GM23248 (cell line): ENCODE results near the gene PLCL2.

Experiments used
- EZH2 ChIP-seq: fragments of 200-600 bp; sonication (generic); IDR thresholded peaks from 2 replicates; pipeline ENCODE4 v1.6.1; 2018; ENCODE audit warnings: antibody characterized with exemption, mild to moderate bottlenecking; ENCODE audit not compliant: insufficient read depth, poor library complexity, severe bottlenecking
- EZH2phosphoT487 ChIP-seq: fragments of 200-600 bp; sonication (generic); IDR thresholded peaks from 2 replicates; pipeline ENCODE4 v1.6.1; 2018; ENCODE audit warnings: antibody characterized with exemption, moderate library complexity, mild to moderate bottlenecking, low read depth; ENCODE audit not compliant: insufficient read depth

DNA sequence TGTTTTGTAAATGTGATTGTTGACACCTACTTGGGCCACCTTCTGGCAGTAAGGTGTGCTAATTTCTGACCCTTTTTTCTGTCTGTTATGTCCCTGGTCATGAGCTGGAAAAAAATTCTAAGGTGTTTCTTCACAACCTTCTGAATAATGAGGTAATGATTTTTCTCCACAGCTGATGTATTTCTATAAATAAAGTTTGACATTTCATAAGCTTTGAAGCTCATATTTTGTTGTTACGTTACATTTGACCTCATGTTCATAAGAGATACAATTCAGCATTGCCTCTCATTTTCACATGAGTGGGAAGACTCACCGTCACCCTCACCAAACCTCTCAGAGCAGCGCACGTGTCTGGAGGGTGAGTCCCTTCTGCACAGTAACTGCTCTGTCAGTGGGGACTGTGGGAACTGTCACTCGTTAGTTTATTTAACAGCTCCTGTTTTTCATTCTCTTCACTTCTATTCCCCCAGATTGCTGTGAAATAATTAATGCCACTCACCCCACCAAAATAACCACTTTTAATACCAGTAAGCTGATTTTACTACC is 140.9 kb downstream of the PLCL2 start:
- TF ChIP-seq EZH2 (no peak), EZH2phosphoT487 (no peak)
